Measurements from ENCODE around the gene TACSTD2.
"Not testable (repeated sequence)": the region's sequence is repeated elsewhere in the genome, so short reads cannot be mapped to it uniquely, and the experiment has no call there.

The TACSTD2 gene

GRCh38 chr1:58583496-58583895 lies 6.4 kb upstream of the TACSTD2 start:
- DNase-seq (no peak), ATAC-seq (ENCODE audit: insufficient read depth, low read depth) (no peak)
- H3K4me1 ChIP-seq (ENCODE audit: insufficient read depth, low read length): no peaks in the 10 kb centered on the region
- no peaks in the 10 kb centered on the region for H4K20me1 ChIP-seq (ENCODE audit: insufficient read depth, low read length)
- H3K4me2 ChIP-seq (ENCODE audit: insufficient read depth, low read length): no peak overlapping the region
- H2AFZ ChIP-seq (ENCODE audit: low read depth, low read length): no peak overlapping the region
- H3K27ac ChIP-seq (ENCODE audit: low read length): no peak overlapping the region
- no peak overlapping the region for H3K4me3 ChIP-seq (ENCODE audit: low read depth in 1 of 2, low read length in 2 of 2)
- H3K9me3 ChIP-seq (ENCODE audit: insufficient read depth, low read length, severe bottlenecking): peaks cover 2% of the 10 kb centered on the region
- no peak for TF ChIP-seq EZH2 (IDR thresholded peaks at IDR 0.05; ENCODE audit: borderline replicate concordance, low read depth, low read length, severe bottlenecking)
- no peak for TF ChIP-seq CTCF (IDR thresholded peaks at IDR 0.05; ENCODE audit: borderline replicate concordance, extremely low read depth, low read length, poor library complexity, severe bottlenecking)
- peaks cover 6% of the 10 kb centered on the region for H3K27me3 ChIP-seq (ENCODE audit: insufficient read depth, low read length, poor library complexity)
- no peak overlapping the region for H3K9ac ChIP-seq (ENCODE audit: low read depth, low read length)
- H3K79me2 ChIP-seq (ENCODE audit: insufficient read depth, low read length): no peaks in the 10 kb centered on the region
- no peaks in the 10 kb centered on the region for H3K36me3 ChIP-seq (ENCODE audit: insufficient read depth, low read length)

GRCh38 chr1:58582143-58582542 lies 5.1 kb upstream of the TACSTD2 start:
- H2AFZ ChIP-seq (ENCODE audit: low read depth, low read length); DNase-seq; H3K9me3 ChIP-seq (ENCODE audit: insufficient read depth, low read length, severe bottlenecking); H4K20me1 ChIP-seq (ENCODE audit: insufficient read depth, low read length); H3K4me3 ChIP-seq (ENCODE audit: low read depth in 1 of 2, low read length in 2 of 2); H3K79me2 ChIP-seq (ENCODE audit: insufficient read depth, low read length); H3K4me1 ChIP-seq (ENCODE audit: insufficient read depth, low read length); H3K4me2 ChIP-seq (ENCODE audit: insufficient read depth, low read length); H3K27ac ChIP-seq (ENCODE audit: low read length); ATAC-seq (ENCODE audit: insufficient read depth, low read depth); H3K27me3 ChIP-seq (ENCODE audit: insufficient read depth, low read length, poor library complexity); H3K36me3 ChIP-seq (ENCODE audit: insufficient read depth, low read length); H3K9ac ChIP-seq (ENCODE audit: low read depth, low read length): not testable (repeated sequence)

DNA sequence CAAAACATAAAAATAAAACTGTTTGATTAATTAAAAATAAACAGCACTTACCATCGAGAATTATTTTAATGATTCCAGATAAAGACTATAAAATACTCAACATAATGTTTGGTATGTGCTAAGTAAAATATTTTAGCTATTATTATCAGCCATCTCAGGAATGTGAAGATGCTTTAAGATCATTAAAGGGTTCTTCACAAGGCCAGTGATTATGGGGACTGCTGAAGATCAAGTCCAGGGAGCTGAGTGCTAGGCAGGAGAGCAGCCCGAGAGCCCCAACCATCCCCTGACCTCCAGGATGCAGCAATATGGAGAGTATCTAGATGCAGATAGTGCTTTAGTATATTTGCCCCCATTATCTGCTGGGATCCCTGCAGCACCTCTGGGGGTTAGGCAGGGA lies 4.6 kb upstream of the TACSTD2 start:
- no peaks in the 10 kb centered on the region for H3K79me2 ChIP-seq (ENCODE audit: insufficient read depth, low read length)
- DNase-seq: no peak
- no peak for ATAC-seq (ENCODE audit: insufficient read depth, low read depth)
- no peak overlapping the region for H3K9ac ChIP-seq (ENCODE audit: low read depth, low read length)
- H2AFZ ChIP-seq (ENCODE audit: low read depth, low read length): no peak overlapping the region
- H4K20me1 ChIP-seq (ENCODE audit: insufficient read depth, low read length): no peaks in the 10 kb centered on the region
- no peak overlapping the region for H3K4me2 ChIP-seq (ENCODE audit: insufficient read depth, low read length)
- H3K27me3 ChIP-seq (ENCODE audit: insufficient read depth, low read length, poor library complexity): peaks cover 6% of the 10 kb centered on the region
- H3K4me1 ChIP-seq (ENCODE audit: insufficient read depth, low read length): no peaks in the 10 kb centered on the region
- TF ChIP-seq EZH2 (IDR thresholded peaks at IDR 0.05; ENCODE audit: borderline replicate concordance, low read depth, low read length, severe bottlenecking) (no peak), CTCF (IDR thresholded peaks at IDR 0.05; ENCODE audit: borderline replicate concordance, extremely low read depth, low read length, poor library complexity, severe bottlenecking) (no peak)
- no peak overlapping the region for H3K27ac ChIP-seq (ENCODE audit: low read length)
- no peak overlapping the region for H3K4me3 ChIP-seq (ENCODE audit: low read depth in 1 of 2, low read length in 2 of 2)
- no peaks in the 10 kb centered on the region for H3K36me3 ChIP-seq (ENCODE audit: insufficient read depth, low read length)
- peaks cover 2% of the 10 kb centered on the region for H3K9me3 ChIP-seq (ENCODE audit: insufficient read depth, low read length, severe bottlenecking)

GRCh38 chr1:58580186-58580585 lies 3.1 kb upstream of the TACSTD2 start:
- Histone ChIP-seq H4K20me1 (ENCODE audit: insufficient read depth, low read length) (no peaks in the 10 kb centered on the region), H3K27me3 (ENCODE audit: insufficient read depth, low read length, poor library complexity) (peaks cover 3% of the 10 kb centered on the region), H3K27ac (ENCODE audit: low read length) (no peak overlapping the region), H3K4me3 (ENCODE audit: low read depth in 1 of 2, low read length in 2 of 2) (no peak overlapping the region), H3K36me3 (ENCODE audit: insufficient read depth, low read length) (no peaks in the 10 kb centered on the region), H3K79me2 (ENCODE audit: insufficient read depth, low read length) (no peaks in the 10 kb centered on the region), H3K9me3 (ENCODE audit: insufficient read depth, low read length, severe bottlenecking) (peaks cover 2% of the 10 kb centered on the region), H3K9ac (ENCODE audit: low read depth, low read length) (no peak overlapping the region), H3K4me1 (ENCODE audit: insufficient read depth, low read length) (no peaks in the 10 kb centered on the region), H2AFZ (ENCODE audit: low read depth, low read length) (no peak overlapping the region), H3K4me2 (ENCODE audit: insufficient read depth, low read length) (no peak overlapping the region)
- ATAC-seq (ENCODE audit: insufficient read depth, low read depth): no peak
- DNase-seq: no peak
- TF ChIP-seq EZH2 (IDR thresholded peaks at IDR 0.05; ENCODE audit: borderline replicate concordance, low read depth, low read length, severe bottlenecking) (no peak), CTCF (IDR thresholded peaks at IDR 0.05; ENCODE audit: borderline replicate concordance, extremely low read depth, low read length, poor library complexity, severe bottlenecking) (no peak)
